Mesendoderm (in vitro differentiated cells): ENCODE data around the gene AKR7A3. TPM values are rescaled to one million over a fixed set of nuclear protein-coding genes. Genes with fewer than 3 reads are reported as not detected.
"Not testable (repeated sequence)": the region's sequence is repeated elsewhere in the genome, so short reads cannot be mapped to it uniquely, and the experiment has no call there.

Experiments used
- DNase-seq: peaks from one replicate; pipeline ENCODE4 v3.0.0; 2013
- H2AK5ac ChIP-seq: 2 replicates; pipeline ENCODE4 v1.6.1; 2013; ENCODE audit warnings: low read length, inconsistent platforms
- H2BK120ac ChIP-seq: 2 replicates; pipeline ENCODE4 v1.6.1; 2013; ENCODE audit warnings: low read depth, mild to moderate bottlenecking, low read length, moderate library complexity, mixed read lengths
- H2BK15ac ChIP-seq: replicated peaks from 2 replicates; pipeline ENCODE4 v1.6.1; 2013; ENCODE audit warnings: low read depth, mild to moderate bottlenecking, moderate library complexity
- H2BK5ac ChIP-seq: 2 replicates; pipeline ENCODE4 v1.6.1; 2013; ENCODE audit warnings: low read length, inconsistent platforms
- H3K18ac ChIP-seq: 2 replicates; pipeline ENCODE4 v1.6.1; 2013; ENCODE audit warnings: mild to moderate bottlenecking, low read length, mixed read lengths
- H3K23ac ChIP-seq: one replicate; pipeline ENCODE4 v1.6.1; 2013; ENCODE audit warnings: low read length
- H3K27ac ChIP-seq: 2 replicates; pipeline ENCODE4 v1.5.1; 2013; ENCODE audit warnings: low read depth, mild to moderate bottlenecking, inconsistent platforms, low read length, moderate library complexity
- H3K27me3 ChIP-seq: 2 replicates; pipeline ENCODE4 v1.6.1; 2013; ENCODE audit warnings: low read length, control low read depth, mild to moderate bottlenecking, inconsistent platforms; ENCODE audit not compliant: insufficient read depth, poor library complexity
- H3K36me3 ChIP-seq: 2 replicates; pipeline ENCODE4 v1.6.1; 2013; ENCODE audit warnings: low read length, inconsistent platforms; ENCODE audit not compliant: control insufficient read depth, insufficient read depth
- H3K4ac ChIP-seq: one replicate; pipeline ENCODE4 v1.6.1; 2013; ENCODE audit warnings: low read depth, mild to moderate bottlenecking, low read length, moderate library complexity
- H3K4me1 ChIP-seq: 2 replicates; pipeline ENCODE4 v1.6.1; 2013; ENCODE audit warnings: low read depth, low read length, inconsistent platforms; ENCODE audit not compliant: control insufficient read depth
- H3K4me2 ChIP-seq: 2 replicates; pipeline ENCODE4 v1.6.1; 2013; ENCODE audit warnings: low read length
- H3K4me3 ChIP-seq: 2 replicates; pipeline ENCODE4 v1.5.1; 2013; ENCODE audit warnings: mild to moderate bottlenecking, low read length
- H3K56ac ChIP-seq: one replicate; pipeline ENCODE4 v1.6.1; 2013; ENCODE audit warnings: low read length
- H3K79me1 ChIP-seq: 2 replicates; pipeline ENCODE4 v1.6.1; 2013; ENCODE audit warnings: low read length, inconsistent platforms
- H3K79me2 ChIP-seq: 2 replicates; pipeline ENCODE4 v1.6.1; 2013; ENCODE audit warnings: mild to moderate bottlenecking, low read length; ENCODE audit not compliant: control insufficient read depth, insufficient read depth
- H3K9ac ChIP-seq: 2 replicates; pipeline ENCODE4 v1.6.1; 2013; ENCODE audit warnings: low read length, inconsistent platforms
- H4K5ac ChIP-seq: one replicate; pipeline ENCODE4 v1.6.1; 2013; ENCODE audit warnings: low read length
- H4K8ac ChIP-seq: one replicate; pipeline ENCODE4 v1.6.1; 2013; ENCODE audit warnings: low read depth, mild to moderate bottlenecking, control low read depth, low read length, moderate library complexity
- WGBS: extraction: QIAGEN DNeasy Blood & Tissue Kit; methylation state at CpG from one replicate; pipeline ENCODE4 v1.1.7; 2013; ENCODE audit warnings: low lambda C conversion rate, missing lambda C conversion rate; ENCODE audit not compliant: insufficient coverage; ENCODE audit errors: extremely low coverage; 5-methylcytosine and 5-hydroxymethylcytosine counted together
- polyA plus RNA-seq, 2 experiments: library from polyadenylated mRNA; stranded (reverse); fragments of 200-250 nt; gene quantifications; one replicate each; pipeline ENCODE4 v1.2.3, GENCODE V29; 2013

AKR7A3 gene
- 0.34 TPM for polyA plus RNA-seq (2013, experiment 1 of 2)
- polyA plus RNA-seq (2013, experiment 2 of 2), result 0.24 TPM

DNA sequence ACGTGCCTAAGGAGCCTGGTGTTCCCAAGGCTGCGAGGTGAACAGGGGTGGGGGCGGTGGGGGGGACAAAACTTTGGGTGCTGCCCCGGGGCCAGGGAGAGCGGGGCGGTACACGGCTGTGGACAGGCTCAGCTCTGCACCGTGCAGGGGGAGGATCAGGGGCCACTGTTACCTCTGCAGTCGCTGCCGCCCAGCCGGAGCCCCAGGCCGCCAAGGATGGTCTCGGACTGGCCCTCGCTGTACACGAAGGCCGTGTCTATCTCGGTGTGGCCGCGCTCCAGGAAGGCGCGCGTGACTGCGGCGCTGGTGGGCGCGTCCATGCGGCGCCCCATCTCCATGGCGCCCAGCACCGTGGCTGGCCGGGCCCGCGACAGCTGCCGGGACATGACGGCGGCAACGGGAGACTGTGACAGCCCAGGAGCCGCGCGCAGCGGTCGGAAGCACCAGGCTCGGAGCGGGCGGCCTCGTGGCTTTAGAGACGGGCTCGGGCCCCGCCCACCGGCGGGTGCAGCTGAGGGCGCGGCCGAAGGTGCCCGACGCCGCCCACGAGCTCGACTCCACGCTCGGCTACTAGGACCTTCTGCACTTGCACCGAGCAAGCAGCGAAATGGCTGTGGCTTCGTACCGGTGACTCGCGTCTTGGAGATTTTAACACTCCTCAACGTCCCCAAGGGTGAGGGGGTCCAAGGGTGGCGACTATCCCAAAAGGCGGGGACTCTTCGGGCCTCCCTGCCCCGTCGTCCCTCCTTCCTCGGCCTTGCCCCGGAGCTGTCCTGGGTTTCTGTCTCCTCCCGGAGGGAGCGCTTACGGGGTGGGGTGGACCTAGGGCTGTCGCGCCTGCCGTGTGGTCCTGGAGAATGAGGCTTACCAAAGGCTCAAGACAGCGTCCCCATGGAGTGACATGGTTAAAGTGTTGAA lies at the start of gene AKR7A3:
TSS of gene AKR7A3 (minus strand) at position 447 of the 918 bp plus-strand sequence. CDS start at position 386, 61 bp downstream.
- H3K4me1 ChIP-seq, H3K56ac ChIP-seq, H4K5ac ChIP-seq, H4K8ac ChIP-seq, H3K79me2 ChIP-seq, H3K4me3 ChIP-seq, H3K27ac ChIP-seq, H2BK15ac ChIP-seq, H3K36me3 ChIP-seq, H2AK5ac ChIP-seq, H3K4ac ChIP-seq, H2BK120ac ChIP-seq, H3K79me1 ChIP-seq, H3K18ac ChIP-seq, H2BK5ac ChIP-seq, H3K23ac ChIP-seq, H3K27me3 ChIP-seq: not testable (repeated sequence)
- peak; percentile 41 for DNase-seq
- H3K4me2 ChIP-seq, result peak within 1 kb of the TSS; percentile 59
- WGBS, result no CpG with 5 or more reads among the region's 82 CpGs
- H3K9ac ChIP-seq, result peak within 1 kb of the TSS; percentile 0

DNA sequence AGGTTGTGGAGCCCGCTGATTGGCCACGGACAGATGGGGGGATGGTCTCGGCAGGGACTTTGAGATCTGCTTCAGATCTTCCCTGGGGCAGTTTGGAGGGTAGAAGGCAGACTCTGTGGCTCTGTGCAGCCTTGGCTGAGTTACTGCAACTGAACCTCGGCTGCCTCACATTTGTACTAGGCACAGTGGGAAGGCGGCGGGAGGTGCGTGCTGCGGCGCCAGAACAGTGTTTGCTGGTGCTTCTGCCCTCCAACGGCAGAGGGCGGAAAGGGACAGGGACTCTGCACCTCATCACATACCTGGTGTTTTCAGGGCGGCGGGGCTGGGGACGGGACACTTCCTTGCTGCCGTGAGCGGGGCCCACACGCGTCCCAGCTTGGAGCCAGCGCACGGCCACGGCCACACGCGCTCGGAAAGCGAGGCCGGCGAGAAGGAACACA lies 49.8 kb upstream of the AKR7A3 start:
- Histone ChIP-seq H3K4ac (no peak overlapping the region), H3K4me3 (no peak overlapping the region), H4K5ac (no peak overlapping the region), H3K9ac (peak overlapping the region; percentile 74), H3K27ac (no peak overlapping the region), H4K8ac (no peak overlapping the region), H3K18ac (no peak overlapping the region), H2AK5ac (no peak overlapping the region), H3K4me2 (peak overlapping the region; percentile 68), H3K56ac (peak overlapping the region; percentile 85), H2BK15ac (no peak overlapping the region), H3K4me1 (peaks cover 4% of the 10 kb centered on the region), H3K36me3 (peaks cover 4% of the 10 kb centered on the region), H2BK120ac (no peak overlapping the region), H3K79me2 (no peaks in the 10 kb centered on the region), H3K23ac (no peak overlapping the region), H3K27me3 (no peaks in the 10 kb centered on the region), H3K79me1 (no peaks in the 10 kb centered on the region), H2BK5ac (no peak overlapping the region)
- no CpG with 5 or more reads among the region's 27 CpGs for WGBS
- DNase-seq, result peak; percentile 92

DNA sequence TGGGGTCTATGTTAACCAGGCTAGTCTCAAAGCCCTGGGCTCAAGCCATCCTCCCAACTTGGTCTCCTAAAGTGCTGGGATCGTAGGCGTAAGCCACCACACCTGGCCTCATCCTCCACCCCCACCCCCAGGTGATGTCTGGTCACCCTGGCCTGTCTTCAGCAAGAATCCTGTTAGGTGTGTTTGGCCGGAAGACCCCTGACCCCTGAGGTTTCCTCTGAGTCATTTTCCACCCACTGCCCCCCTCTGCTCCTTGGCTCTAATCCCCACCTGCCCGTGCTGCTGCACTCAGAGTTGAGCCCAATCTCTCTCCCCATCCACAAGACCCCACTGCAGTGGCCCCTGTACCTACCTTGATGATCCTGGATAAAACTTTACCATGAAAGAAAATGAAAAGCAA lies 48.7 kb upstream of the AKR7A3 start:
- no peak overlapping the region for H2AK5ac ChIP-seq
- WGBS, result no CpG with 5 or more reads among the region's 4 CpGs
- H3K4ac ChIP-seq, result no peak overlapping the region
- H2BK120ac ChIP-seq, result no peak overlapping the region
- H3K9ac ChIP-seq, result no peak overlapping the region
- no peak overlapping the region for H3K23ac ChIP-seq
- H3K4me3 ChIP-seq, result no peak overlapping the region
- peaks cover 4% of the 10 kb centered on the region for H3K4me1 ChIP-seq
- no peak for DNase-seq
- no peak overlapping the region for H3K27ac ChIP-seq
- no peaks in the 10 kb centered on the region for H3K79me1 ChIP-seq
- H3K4me2 ChIP-seq, result no peak overlapping the region
- H3K18ac ChIP-seq, result no peak overlapping the region
- no peak overlapping the region for H2BK5ac ChIP-seq
- H4K8ac ChIP-seq, result no peak overlapping the region
- no peak overlapping the region for H2BK15ac ChIP-seq
- H3K56ac ChIP-seq, result no peak overlapping the region
- no peak overlapping the region for H4K5ac ChIP-seq
- no peaks in the 10 kb centered on the region for H3K79me2 ChIP-seq
- no peaks in the 10 kb centered on the region for H3K27me3 ChIP-seq
- no peaks in the 10 kb centered on the region for H3K36me3 ChIP-seq

DNA sequence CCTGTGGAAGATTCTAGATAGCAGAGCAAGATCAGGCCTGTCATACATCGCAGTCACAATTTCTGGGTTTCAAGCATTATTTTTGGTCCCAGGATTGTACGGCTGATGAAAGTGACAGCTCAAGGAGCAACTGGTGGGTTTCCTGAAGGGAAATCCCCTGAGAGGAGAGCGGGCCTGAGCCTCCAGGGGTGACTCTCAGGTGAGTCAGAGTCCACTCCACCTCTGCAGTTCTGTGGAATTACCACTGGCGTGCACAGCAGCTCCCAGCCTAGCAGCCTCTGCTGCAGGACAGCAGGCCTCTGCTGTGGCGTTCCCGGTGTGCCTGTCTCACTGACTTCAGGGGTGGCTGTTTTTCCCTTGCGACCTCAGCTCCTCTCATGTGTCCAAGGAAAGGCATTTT lies 48.0 kb upstream of the AKR7A3 start:
- H3K18ac ChIP-seq, result no peak overlapping the region
- no peaks in the 10 kb centered on the region for H3K27me3 ChIP-seq
- no peak overlapping the region for H3K23ac ChIP-seq
- no peak overlapping the region for H4K5ac ChIP-seq
- no peak overlapping the region for H2BK120ac ChIP-seq
- no peaks in the 10 kb centered on the region for H3K79me2 ChIP-seq
- no peaks in the 10 kb centered on the region for H3K79me1 ChIP-seq
- H2BK15ac ChIP-seq, result no peak overlapping the region
- no peak overlapping the region for H3K4me3 ChIP-seq
- no peak overlapping the region for H3K56ac ChIP-seq
- WGBS, result no CpG with 5 or more reads among the region's 7 CpGs
- no peak for DNase-seq
- no peak overlapping the region for H3K9ac ChIP-seq
- no peak overlapping the region for H2AK5ac ChIP-seq
- peaks cover 4% of the 10 kb centered on the region for H3K4me1 ChIP-seq
- H3K27ac ChIP-seq, result no peak overlapping the region
- H2BK5ac ChIP-seq, result no peak overlapping the region
- H3K4ac ChIP-seq, result no peak overlapping the region
- H4K8ac ChIP-seq, result no peak overlapping the region
- H3K4me2 ChIP-seq, result no peak overlapping the region
- H3K36me3 ChIP-seq, result no peaks in the 10 kb centered on the region

DNA sequence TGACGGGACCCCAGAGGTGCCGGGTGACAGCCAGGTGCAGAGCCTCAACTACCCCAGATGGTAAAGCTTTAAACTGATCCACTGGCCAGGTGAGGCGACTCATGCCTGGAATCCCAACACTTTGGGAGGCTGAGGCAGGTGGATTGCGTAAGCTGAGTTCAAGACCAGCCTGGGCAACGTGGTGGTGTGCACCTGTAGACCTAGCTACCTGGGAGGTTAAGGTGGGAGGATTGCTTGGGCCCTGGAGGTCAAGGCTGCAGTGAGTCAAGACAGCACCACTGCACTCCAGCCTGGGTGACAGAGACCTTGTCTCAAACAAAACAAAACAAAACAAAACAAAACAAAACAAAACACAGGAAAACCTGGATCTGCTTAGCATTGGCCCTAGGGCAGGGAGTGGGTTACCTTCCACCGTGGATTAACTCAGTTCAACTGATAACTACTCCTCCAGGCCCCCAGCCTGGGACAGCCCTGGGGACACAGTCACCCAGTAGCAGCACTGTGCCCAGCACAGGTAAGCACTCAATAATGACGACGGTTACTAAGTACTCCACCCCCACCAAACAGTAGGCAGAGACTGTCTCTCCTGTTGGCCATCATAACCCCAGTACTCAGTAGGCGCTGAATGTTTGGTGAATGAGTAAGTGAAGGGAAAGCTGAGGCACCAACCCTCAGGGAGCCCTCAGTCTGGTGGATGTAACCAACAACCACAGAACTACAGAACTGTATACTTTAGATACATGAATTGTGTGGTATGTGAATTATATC lies 45.2 kb upstream of the AKR7A3 start:
- H3K4me1 ChIP-seq, result peaks cover 2% of the 10 kb centered on the region
- DNase-seq, result no peak
- no peak overlapping the region for H3K27ac ChIP-seq
- no peak overlapping the region for H2BK15ac ChIP-seq
- H3K9ac ChIP-seq, result no peak overlapping the region
- no peak overlapping the region for H4K8ac ChIP-seq
- no peak overlapping the region for H3K4me3 ChIP-seq
- H3K27me3 ChIP-seq, result no peaks in the 10 kb centered on the region
- no peaks in the 10 kb centered on the region for H3K79me2 ChIP-seq
- no peak overlapping the region for H3K4me2 ChIP-seq
- H4K5ac ChIP-seq, result no peak overlapping the region
- H3K79me1 ChIP-seq, result no peaks in the 10 kb centered on the region
- no peak overlapping the region for H3K18ac ChIP-seq
- no peak overlapping the region for H2BK120ac ChIP-seq
- no peak overlapping the region for H3K56ac ChIP-seq
- H2AK5ac ChIP-seq, result no peak overlapping the region
- H2BK5ac ChIP-seq, result no peak overlapping the region
- no peak overlapping the region for H3K23ac ChIP-seq
- no peak overlapping the region for H3K4ac ChIP-seq
- no CpG with 5 or more reads among the region's 9 CpGs for WGBS
- no peaks in the 10 kb centered on the region for H3K36me3 ChIP-seq
